Ascending aorta (tissue), 2 donors: ENCODE results near the gene TRIOBP. TPM values are rescaled to one million over a fixed set of nuclear protein-coding genes. Genes with fewer than 3 reads are reported as not detected.

Experiments
- DNase-seq, 2 donors: peaks; one replicate each; pipeline ENCODE4 v3.0.0-alpha.2; 2019; ENCODE audit warnings: low spot score in 2 of 2
- H3K27ac ChIP-seq, 2 donors: fragments of 200-600 bp; sonication (generic); one replicate each; pipeline ENCODE4 v1.5.1; 2016 to 2017; ENCODE audit warnings: mild to moderate bottlenecking in 1 of 2
- H3K27me3 ChIP-seq: fragments of 200-600 bp; sonication (generic); one replicate; pipeline ENCODE4 v1.5.1; 2017
- H3K36me3 ChIP-seq, 2 donors: fragments of 200-600 bp; sonication (generic); one replicate each; pipeline ENCODE4 v1.5.1; 2016
- H3K4me1 ChIP-seq, 2 donors: fragments of 200-600 bp; sonication (generic); one replicate each; pipeline ENCODE4 v1.5.1; 2016 to 2017; ENCODE audit warnings: mild to moderate bottlenecking in 1 of 2
- H3K4me3 ChIP-seq, 2 donors: fragments of 200-600 bp; sonication (generic); one replicate each; pipeline ENCODE4 v1.5.1; 2016 to 2017; ENCODE audit warnings: mild to moderate bottlenecking in 1 of 2
- H3K9me3 ChIP-seq, 2 donors: fragments of 200-600 bp; sonication (generic); one replicate each; pipeline ENCODE4 v1.5.1; 2016
- CTCF ChIP-seq, 3 experiments: fragments of 200-600 bp in 2 of 3; fragments of 450-650 bp in 1 of 3; sonication (generic) in 2 of 3; IDR thresholded peaks; one replicate each; pipeline ENCODE4 v1.5.1; 2016 to 2019; ENCODE audit warnings: antibody characterized with exemption in 3 of 3, mild to moderate bottlenecking in 1 of 3, moderate library complexity in 1 of 3
- intact Hi-C: fragments of 100-400 bp; cut with DNase I; formaldehyde crosslinking; loops from one replicate; pipeline ENCODE4 v1.15.1; 2023
- total RNA-seq: library from RNA; depleted of rRNA; stranded (reverse); fragments of >200 nt; gene quantifications from one replicate; pipeline ENCODE4 v1.1.0, GENCODE V29; 2016

Gene TRIOBP
- 253 TPM for total RNA-seq

GRCh38 chr22:37696657-37697537 lies at the start of gene TRIOBP:
TRIOBP (plus strand) TSS chr22:37697048; CDS start chr22:37701366, 4,318 bp downstream.
- no peaks in the 10 kb centered on the region for H3K27me3 ChIP-seq
- no peaks in the 10 kb centered on the region for H3K9me3 ChIP-seq
- H3K27ac ChIP-seq: peak within 1 kb of the TSS; percentile 61 to 72
- H3K4me3 ChIP-seq: peak within 1 kb of the TSS in 1 of 2 donors; percentile 49
- intact Hi-C loops: loop anchor here (1.0 to 2.0 kb wide), 2 partner anchors 31 to 50 kb away; no protein-coding TSS in a partner anchor
- peaks cover 0 to 11% of the 10 kb centered on the region in 2 donors for H3K4me1 ChIP-seq
- peak; percentile 89 to 98 for DNase-seq
- H3K36me3 ChIP-seq: peaks cover 15 to 16% of the 10 kb centered on the region in 2 donors
- TF ChIP-seq CTCF (IDR thresholded peaks at IDR 0.05): peak; percentile 30 to 47 (median 32)

GRCh38 chr22:37647317-37647716 lies 49.5 kb upstream of the TRIOBP start:
- intact Hi-C loops: no loop called here
- peaks cover 0 to 4% of the 10 kb centered on the region in 2 donors for H3K4me1 ChIP-seq
- no peaks in the 10 kb centered on the region for H3K9me3 ChIP-seq
- H3K27me3 ChIP-seq: no peaks in the 10 kb centered on the region
- no peaks in the 10 kb centered on the region for H3K36me3 ChIP-seq
- H3K4me3 ChIP-seq: no peak overlapping the region
- DNase-seq: no peak
- H3K27ac ChIP-seq: no peak overlapping the region
- TF ChIP-seq CTCF (IDR thresholded peaks at IDR 0.05): no peak

- H3K36me3 ChIP-seq: no peaks in the 10 kb centered on the region
- no peak overlapping the region for H3K4me3 ChIP-seq
- no peaks in the 10 kb centered on the region for H3K9me3 ChIP-seq
- H3K27me3 ChIP-seq: no peaks in the 10 kb centered on the region
- H3K27ac ChIP-seq: no peak overlapping the region
- peaks cover 0 to 3% of the 10 kb centered on the region in 2 donors for H3K4me1 ChIP-seq
- DNase-seq: no peak
- intact Hi-C loops: no loop called here
- TF ChIP-seq CTCF (IDR thresholded peaks at IDR 0.05): no peak
Observed at GRCh38 chr22:37647928-37648327, 48.9 kb upstream of the TRIOBP start.

GRCh38 chr22:37650463-37651136 lies 46.2 kb upstream of the TRIOBP start:
- Histone ChIP-seq H3K9me3 (no peaks in the 10 kb centered on the region), H3K4me1 (no peaks in the 10 kb centered on the region), H3K27me3 (no peaks in the 10 kb centered on the region), H3K4me3 (no peak overlapping the region), H3K36me3 (no peaks in the 10 kb centered on the region), H3K27ac (no peak overlapping the region)
- TF ChIP-seq CTCF (IDR thresholded peaks at IDR 0.05): no peak
- no peak for DNase-seq
- intact Hi-C loops: no loop called here

- intact Hi-C loops: no loop called here
- no peak for TF ChIP-seq CTCF (IDR thresholded peaks at IDR 0.05)
- Histone ChIP-seq H3K27ac (no peak overlapping the region), H3K27me3 (no peaks in the 10 kb centered on the region), H3K4me1 (peaks cover 11% of the 10 kb centered on the region in 2 donors), H3K4me3 (no peak overlapping the region), H3K9me3 (no peaks in the 10 kb centered on the region), H3K36me3 (no peaks in the 10 kb centered on the region)
- DNase-seq: no peak
Observed at GRCh38 chr22:37654563-37655251, 42.1 kb upstream of the TRIOBP start.
